VCaP (cell line): Measurements from ENCODE around the gene CFAP100.

Experiments
- H3K27ac ChIP-seq: fragments of 450-650 bp; 2 replicates; pipeline ENCODE4 v1.5.1; 2017
- TF ChIP-seq, protein P1 (sequence below): fragments of 450-650 bp; conservative IDR thresholded peaks from 2 replicates; pipeline ENCODE4 v1.5.1; 2017; ENCODE audit warnings: mild to moderate bottlenecking, moderate library complexity

CFAP100 gene

GRCh38 chr3:126451511-126451910, 56.8 kb downstream of the CFAP100 start:
- no peak overlapping the region for H3K27ac ChIP-seq
- TF ChIP-seq, protein P1, sequence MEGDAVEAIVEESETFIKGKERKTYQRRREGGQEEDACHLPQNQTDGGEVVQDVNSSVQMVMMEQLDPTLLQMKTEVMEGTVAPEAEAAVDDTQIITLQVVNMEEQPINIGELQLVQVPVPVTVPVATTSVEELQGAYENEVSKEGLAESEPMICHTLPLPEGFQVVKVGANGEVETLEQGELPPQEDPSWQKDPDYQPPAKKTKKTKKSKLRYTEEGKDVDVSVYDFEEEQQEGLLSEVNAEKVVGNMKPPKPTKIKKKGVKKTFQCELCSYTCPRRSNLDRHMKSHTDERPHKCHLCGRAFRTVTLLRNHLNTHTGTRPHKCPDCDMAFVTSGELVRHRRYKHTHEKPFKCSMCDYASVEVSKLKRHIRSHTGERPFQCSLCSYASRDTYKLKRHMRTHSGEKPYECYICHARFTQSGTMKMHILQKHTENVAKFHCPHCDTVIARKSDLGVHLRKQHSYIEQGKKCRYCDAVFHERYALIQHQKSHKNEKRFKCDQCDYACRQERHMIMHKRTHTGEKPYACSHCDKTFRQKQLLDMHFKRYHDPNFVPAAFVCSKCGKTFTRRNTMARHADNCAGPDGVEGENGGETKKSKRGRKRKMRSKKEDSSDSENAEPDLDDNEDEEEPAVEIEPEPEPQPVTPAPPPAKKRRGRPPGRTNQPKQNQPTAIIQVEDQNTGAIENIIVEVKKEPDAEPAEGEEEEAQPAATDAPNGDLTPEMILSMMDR: no peak

DNA sequence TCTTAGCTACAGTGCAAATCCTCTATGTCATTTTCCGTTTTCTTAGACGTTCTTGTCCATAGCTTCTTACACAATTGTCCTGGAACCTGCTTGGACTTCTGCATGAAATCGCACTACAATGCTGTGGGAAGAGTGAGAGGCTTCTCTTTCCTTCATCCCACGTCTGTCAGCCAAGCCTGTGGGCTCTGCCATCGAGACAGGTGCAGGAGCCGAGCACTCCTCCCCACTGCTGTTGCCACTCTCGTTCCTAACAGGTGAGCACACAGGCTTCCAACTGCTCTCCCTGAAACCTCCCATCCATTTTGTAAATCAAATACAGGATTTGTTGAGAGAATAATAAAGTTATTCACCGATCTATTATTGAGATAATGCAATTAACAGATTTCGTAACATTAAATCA, 57.5 kb downstream of the CFAP100 start:
- TF ChIP-seq, protein P1: no peak
- H3K27ac ChIP-seq: no peak overlapping the region

GRCh38 chr3:126454025-126454424, 59.3 kb downstream of the CFAP100 start:
- H3K27ac ChIP-seq: no peak overlapping the region
- TF ChIP-seq, protein P1: no peak

GRCh38 chr3:126454437-126455198, 59.9 kb downstream of the CFAP100 start:
- H3K27ac ChIP-seq: no peak overlapping the region
- TF ChIP-seq, protein P1: no peak

DNA sequence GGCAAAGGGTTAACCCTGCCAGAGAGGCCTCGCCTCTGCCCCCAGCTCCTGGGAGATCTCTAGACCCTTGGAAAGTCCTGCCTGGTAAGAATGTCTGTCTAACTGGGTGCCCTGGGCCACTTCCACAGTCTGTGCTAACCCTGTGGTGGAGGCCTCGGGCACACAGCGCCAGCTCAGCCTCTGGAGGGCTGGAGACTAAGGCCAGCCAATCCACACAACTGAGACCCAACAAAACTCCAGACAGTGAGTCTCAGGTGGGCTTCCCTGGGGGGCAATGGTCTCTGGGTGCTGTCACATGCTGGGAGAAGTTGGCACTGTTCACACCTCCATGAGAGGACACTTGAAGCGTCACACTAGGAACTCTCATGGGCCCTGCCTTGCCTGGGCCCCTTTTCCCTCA, 61.5 kb downstream of the CFAP100 start:
- H3K27ac ChIP-seq: no peak overlapping the region
- TF ChIP-seq, protein P1: no peak

- no peak overlapping the region for H3K27ac ChIP-seq
- TF ChIP-seq, protein P1: no peak
These were observed 62.2 kb downstream of the CFAP100 start for GRCh38 chr3:126456766-126457388.

DNA sequence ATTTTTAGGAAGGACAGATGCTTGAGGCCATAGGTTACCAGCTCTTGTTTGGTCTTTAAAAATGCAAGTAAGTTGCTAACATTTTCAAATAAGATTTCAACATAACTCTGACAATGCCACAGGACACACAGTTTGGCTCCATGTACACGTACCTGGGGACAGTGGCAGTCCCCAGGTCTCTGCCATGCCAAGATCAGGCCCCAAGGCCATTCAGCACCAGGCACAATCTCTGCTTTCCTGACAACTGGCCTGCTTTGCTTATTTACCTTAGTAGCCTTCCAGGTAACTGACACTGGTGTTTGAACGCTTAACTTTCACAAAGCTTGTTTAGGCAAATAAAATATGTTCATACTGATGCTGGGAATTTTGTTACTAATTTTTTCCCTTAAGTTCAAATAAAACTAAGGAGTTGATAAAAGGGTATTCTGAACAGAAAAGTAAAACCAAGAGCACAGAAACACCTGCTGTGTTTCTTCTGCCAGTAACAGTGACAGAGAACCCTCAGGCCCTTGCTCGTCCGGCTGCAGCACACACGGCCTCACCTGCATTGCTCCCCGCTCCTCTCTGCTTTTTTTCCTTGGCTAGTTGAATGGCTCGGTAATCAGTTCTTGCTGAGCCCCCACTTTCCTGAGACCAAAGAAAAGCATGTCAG, 64.5 kb downstream of the CFAP100 start:
- H3K27ac ChIP-seq: no peak overlapping the region
- TF ChIP-seq, protein P1: no peak
